ENCODE results near the gene RTEL1.
"Not testable (repeated sequence)": the region's sequence is repeated elsewhere in the genome, so short reads cannot be mapped to it uniquely, and the experiment has no call there.

DNA sequence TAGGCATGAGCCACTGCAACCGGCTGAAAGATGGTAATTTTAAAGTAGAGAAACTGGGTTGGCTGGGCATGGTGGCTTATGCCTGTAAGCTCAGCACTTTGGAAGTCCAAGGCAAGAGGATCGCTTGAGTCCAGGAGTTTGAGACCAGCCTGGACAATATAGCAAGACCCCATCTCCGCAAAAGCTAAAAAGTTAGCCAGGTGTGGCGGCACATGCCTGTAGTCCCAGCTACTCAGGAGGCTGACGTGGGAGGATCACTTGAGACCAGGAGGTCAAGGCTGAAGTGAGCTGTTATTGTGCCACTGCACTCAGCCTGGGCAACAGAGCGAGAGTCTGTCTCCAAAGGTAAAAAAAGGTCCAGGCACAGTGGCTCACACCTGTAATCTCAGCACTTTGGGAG, 27.2 kb upstream of the RTEL1 start:
- TF ChIP-seq, protein P1, sequence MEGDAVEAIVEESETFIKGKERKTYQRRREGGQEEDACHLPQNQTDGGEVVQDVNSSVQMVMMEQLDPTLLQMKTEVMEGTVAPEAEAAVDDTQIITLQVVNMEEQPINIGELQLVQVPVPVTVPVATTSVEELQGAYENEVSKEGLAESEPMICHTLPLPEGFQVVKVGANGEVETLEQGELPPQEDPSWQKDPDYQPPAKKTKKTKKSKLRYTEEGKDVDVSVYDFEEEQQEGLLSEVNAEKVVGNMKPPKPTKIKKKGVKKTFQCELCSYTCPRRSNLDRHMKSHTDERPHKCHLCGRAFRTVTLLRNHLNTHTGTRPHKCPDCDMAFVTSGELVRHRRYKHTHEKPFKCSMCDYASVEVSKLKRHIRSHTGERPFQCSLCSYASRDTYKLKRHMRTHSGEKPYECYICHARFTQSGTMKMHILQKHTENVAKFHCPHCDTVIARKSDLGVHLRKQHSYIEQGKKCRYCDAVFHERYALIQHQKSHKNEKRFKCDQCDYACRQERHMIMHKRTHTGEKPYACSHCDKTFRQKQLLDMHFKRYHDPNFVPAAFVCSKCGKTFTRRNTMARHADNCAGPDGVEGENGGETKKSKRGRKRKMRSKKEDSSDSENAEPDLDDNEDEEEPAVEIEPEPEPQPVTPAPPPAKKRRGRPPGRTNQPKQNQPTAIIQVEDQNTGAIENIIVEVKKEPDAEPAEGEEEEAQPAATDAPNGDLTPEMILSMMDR (IDR thresholded peaks at IDR 0.05) = not testable (repeated sequence)
- TF ChIP-seq EP300 (IDR thresholded peaks at IDR 0.05) = not testable (repeated sequence)
